Measurements from ENCODE around the gene PRKAG1.

Gene PRKAG1

GRCh38 chr12:49015196-49015595, 3.4 kb downstream of the PRKAG1 start:
- TF ChIP-seq, protein P1, sequence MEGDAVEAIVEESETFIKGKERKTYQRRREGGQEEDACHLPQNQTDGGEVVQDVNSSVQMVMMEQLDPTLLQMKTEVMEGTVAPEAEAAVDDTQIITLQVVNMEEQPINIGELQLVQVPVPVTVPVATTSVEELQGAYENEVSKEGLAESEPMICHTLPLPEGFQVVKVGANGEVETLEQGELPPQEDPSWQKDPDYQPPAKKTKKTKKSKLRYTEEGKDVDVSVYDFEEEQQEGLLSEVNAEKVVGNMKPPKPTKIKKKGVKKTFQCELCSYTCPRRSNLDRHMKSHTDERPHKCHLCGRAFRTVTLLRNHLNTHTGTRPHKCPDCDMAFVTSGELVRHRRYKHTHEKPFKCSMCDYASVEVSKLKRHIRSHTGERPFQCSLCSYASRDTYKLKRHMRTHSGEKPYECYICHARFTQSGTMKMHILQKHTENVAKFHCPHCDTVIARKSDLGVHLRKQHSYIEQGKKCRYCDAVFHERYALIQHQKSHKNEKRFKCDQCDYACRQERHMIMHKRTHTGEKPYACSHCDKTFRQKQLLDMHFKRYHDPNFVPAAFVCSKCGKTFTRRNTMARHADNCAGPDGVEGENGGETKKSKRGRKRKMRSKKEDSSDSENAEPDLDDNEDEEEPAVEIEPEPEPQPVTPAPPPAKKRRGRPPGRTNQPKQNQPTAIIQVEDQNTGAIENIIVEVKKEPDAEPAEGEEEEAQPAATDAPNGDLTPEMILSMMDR (IDR thresholded peaks at IDR 0.05; ENCODE audit: low read depth, low read length), result no peak
- DNase-seq (ENCODE audit: extremely low read depth, low read depth), result no peak

GRCh38 chr12:49014547-49014946, 4.0 kb downstream of the PRKAG1 start:
- TF ChIP-seq, protein P1 (IDR thresholded peaks at IDR 0.05; ENCODE audit: low read depth, low read length), result peak; percentile 30
- no peak for DNase-seq (ENCODE audit: extremely low read depth, low read depth)

DNA sequence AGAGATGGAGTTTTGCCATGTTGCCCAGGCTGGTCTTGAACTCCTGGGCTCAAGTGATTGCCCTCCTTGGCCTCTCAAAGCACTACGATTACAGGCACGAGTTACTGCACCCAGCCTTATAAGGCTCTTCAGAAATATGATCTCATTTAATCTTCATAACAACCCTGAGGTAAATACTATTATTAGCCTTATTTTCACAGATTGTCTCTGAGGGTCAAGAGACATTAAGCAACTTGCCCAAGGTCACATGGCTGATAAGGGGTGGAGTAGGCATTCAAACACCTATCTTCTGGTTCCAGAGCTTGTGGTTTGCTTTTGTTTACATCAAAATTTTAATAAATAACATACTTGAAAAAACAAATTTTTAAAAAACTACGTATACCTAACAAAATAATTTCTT, 5.1 kb downstream of the PRKAG1 start:
- DNase-seq (ENCODE audit: extremely low read depth, low read depth), result no peak
- TF ChIP-seq, protein P1 (IDR thresholded peaks at IDR 0.05; ENCODE audit: low read depth, low read length), result no peak

DNA sequence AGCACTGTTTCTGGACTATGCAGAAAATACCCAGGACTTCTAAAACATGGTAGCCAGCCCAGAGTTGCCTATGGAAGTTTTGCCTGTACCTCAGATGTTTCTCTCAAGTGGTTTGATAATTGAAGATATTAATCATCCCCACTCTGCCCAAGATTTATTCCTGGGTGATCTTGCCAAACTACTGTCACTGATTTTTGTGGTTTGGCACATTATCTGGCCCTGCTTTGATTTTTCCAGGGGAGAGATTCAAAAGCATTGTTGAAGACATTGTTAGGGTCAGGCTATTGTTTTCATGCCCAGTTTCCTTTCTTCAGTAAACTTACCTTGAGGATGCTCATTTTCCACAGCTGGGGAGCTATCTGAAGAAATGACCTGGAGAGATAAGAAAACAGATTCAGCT, 5.8 kb downstream of the PRKAG1 start:
- TF ChIP-seq, protein P1 (IDR thresholded peaks at IDR 0.05; ENCODE audit: low read depth, low read length), result no peak
- no peak for DNase-seq (ENCODE audit: extremely low read depth, low read depth)

DNA sequence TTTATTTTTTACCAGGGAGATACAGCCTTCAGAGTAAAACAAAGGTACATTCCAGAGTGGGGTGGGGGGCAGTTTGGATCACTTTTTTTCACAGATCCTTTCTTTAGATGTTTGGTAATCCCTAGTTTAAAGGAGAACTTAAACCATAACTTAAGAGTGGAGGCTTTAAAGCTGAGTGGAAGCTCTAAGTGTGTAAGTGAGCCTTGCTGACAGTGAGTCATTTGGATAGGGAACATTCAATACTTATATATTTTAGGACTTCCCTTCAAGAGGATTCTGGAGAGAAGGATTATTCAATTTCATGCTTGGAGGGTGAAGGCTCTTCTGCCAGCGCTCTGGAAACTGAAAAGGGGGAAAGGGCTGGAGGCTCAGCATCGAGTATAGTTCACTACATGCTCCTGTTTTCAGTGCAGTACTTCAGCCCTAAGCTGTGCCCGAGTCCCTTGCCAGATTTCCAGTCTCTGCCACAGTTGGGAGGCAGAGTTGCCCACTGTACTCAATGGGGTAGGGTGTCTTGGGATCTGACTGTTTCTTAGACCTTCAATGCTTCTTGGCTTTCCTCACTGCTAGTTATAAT, 8.4 kb downstream of the PRKAG1 start:
- TF ChIP-seq, protein P1 (IDR thresholded peaks at IDR 0.05; ENCODE audit: low read depth, low read length), result no peak

GRCh38 chr12:49008943-49009342, 9.6 kb downstream of the PRKAG1 start:
- DNase-seq (ENCODE audit: extremely low read depth, low read depth), result no peak
- TF ChIP-seq, protein P1 (IDR thresholded peaks at IDR 0.05; ENCODE audit: low read depth, low read length), result no peak

More for the DNA sequence above, 8.4 kb downstream of the PRKAG1 start:
- DNase-seq (ENCODE audit: extremely low read depth, low read depth), result no peak

DNA sequence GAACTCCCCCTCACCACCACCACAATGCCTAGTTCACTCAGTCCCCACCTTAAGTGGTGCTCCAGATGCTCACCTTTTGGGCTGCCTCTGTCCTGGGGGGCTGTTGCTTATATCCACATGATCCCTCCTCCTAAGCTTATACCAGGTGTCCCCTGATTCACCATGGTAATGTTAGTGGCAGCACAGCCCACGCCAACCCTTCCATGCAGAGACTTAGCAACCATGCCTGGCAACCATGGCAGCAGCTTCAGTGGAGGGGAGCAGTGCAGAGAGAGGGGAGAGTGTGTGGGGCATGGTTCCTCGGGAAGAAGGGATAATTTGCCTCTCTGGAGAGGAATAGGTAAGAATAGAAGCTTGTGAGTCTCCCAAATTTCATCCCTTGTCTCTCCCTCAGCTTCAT, 18.2 kb downstream of the PRKAG1 start:
- DNase-seq (ENCODE audit: extremely low read depth, low read depth), result no peak
- TF ChIP-seq, protein P1 (IDR thresholded peaks at IDR 0.05; ENCODE audit: low read depth, low read length), result no peak

All from AG09319 (cell line).